Fibroblast of the aortic adventitia (primary cell): ENCODE data around the gene CDHR1. TPM values are rescaled to one million over a fixed set of nuclear protein-coding genes. Genes with fewer than 3 reads are reported as not detected.

Source experiments
- DNase-seq: peaks from one replicate; pipeline ENCODE4 v3.0.0-alpha.2; 2010; ENCODE audit warnings: low read depth
- H3K4me3 ChIP-seq: 2 replicates; pipeline ENCODE4 v1.5.1; 2011; ENCODE audit warnings: low read depth, mild to moderate bottlenecking, control low read depth, low read length, moderate library complexity
- CTCF ChIP-seq: IDR thresholded peaks from 2 replicates; pipeline ENCODE4 v1.5.1; 2011; ENCODE audit warnings: mild to moderate bottlenecking, low read length, control low read depth, inconsistent platforms; ENCODE audit not compliant: insufficient read depth
- total RNA-seq: library from RNA; depleted of rRNA; stranded (reverse); fragments of >200 nt; gene quantifications from 2 replicates; pipeline ENCODE4 v1.2.3, GENCODE V29; 2012; ENCODE audit warnings: low replicate concordance

Gene CDHR1
- total RNA-seq, 1 donor: not detected

- TF ChIP-seq CTCF: no peak
- H3K4me3 ChIP-seq: no peak overlapping the region
Observed at GRCh38 chr10:84257343-84258020, 63.1 kb downstream of the CDHR1 start.

GRCh38 chr10:84258034-84258695, 63.8 kb downstream of the CDHR1 start:
- TF ChIP-seq CTCF: no peak
- no peak for DNase-seq
- H3K4me3 ChIP-seq: no peak overlapping the region

More at GRCh38 chr10:84257343-84258020, 63.1 kb downstream of the CDHR1 start:
- DNase-seq: no peak

DNA sequence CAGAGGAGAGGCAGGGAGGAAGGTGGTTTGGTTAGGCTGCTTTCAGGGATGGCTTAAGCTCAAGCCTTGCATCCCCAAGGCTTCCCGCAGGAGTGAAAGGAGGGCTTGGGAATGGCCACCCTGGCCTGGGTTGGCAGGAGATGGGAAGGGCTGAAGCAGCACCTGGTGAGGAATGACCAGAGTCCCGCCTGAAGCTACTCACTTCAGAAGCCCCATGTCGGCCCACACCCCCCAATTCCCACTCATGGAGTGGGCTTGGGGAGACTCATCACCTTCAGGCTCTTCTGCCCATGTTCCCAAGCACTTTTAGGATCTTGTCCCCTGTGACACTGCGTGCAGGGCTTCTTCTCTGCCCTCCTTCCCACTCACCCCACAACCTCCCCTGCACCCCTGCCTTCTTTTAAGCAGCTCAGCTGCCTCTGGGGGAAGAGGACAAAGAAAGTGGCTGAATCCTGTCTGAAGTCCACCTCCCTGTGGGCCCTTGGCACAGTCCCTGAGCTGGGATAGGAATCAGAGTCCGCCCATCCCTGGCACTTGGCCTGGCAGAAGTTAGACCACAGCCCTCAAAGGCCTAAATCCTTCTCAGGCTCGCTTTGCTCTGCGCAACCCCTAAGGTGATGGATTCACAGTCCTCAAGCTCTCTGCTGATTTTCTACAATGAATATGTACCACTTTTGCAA, 67.0 kb downstream of the CDHR1 start:
- TF ChIP-seq CTCF: no peak
- DNase-seq: no peak
- H3K4me3 ChIP-seq: no peak overlapping the region

- TF ChIP-seq CTCF: no peak
- H3K4me3 ChIP-seq: no peak overlapping the region
- no peak for DNase-seq
Observed at GRCh38 chr10:84262190-84262956, 68.0 kb downstream of the CDHR1 start.

DNA sequence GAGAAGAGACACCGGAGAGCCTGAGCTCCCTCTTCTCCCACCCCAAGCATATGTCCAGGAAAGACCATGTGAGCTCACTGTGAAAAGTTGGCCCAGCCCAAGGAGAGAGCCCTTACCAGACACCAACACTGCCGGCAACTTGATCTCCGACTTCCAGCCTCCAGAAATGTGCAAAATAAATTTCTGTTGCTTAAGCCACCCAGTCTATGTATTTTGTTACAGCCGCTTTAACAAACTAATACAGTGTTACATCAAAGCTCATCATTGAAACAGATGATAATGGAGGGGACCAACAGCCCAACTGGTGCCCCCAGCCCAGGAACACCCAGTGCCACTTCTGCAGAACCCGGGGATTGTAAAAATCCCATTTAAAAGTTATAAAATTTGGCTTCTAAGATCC, 69.4 kb downstream of the CDHR1 start:
- no peak overlapping the region for H3K4me3 ChIP-seq
- DNase-seq: no peak
- no peak for TF ChIP-seq CTCF

DNA sequence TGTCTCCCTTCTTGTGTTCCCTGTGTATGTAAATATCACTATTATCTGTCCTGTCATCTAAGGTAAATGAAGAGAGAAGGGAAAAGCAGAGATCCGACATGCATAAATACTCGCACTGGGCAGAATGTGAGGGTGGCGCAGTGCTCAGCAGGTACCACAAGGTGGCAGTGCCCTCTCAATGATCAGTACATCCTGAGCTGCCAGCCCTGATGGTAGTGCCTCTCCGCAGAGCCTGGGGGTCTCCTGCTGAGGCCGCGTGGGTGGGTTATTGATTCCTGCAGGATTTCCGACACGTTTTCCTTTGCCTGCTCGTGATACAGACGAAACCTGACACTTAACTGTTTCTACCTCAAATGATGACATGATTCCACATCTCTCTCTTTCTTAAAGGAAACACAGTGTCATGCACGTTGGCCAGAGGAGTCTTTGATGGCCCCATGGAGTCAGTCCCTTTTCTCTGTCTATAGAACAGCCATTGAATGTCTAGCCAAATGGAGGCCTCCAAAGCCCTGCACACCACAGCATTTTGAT, 70.3 kb downstream of the CDHR1 start:
- TF ChIP-seq CTCF: peak; percentile 94
- no peak overlapping the region for H3K4me3 ChIP-seq
- DNase-seq: peak; percentile 68
